Natural killer cell (primary cell): ENCODE data around the gene DRGX. TPM values are rescaled to one million over a fixed set of nuclear protein-coding genes. Genes with fewer than 3 reads are reported as not detected.

Experiments used
- ATAC-seq, 3 donors: fragments of 150-1000 bp in 2 of 3; fragments of 200-7000 bp in 1 of 3; cut with Tn5 transposase; 1 replicate in 1 of 3; 2 replicates in 2 of 3; pipeline ENCODE4 v1.10.0; 2021; ENCODE audit warnings: mild to moderate bottlenecking in 2 of 3, moderate library complexity in 2 of 3
- DNase-seq, 2 donors: peaks; one replicate each; pipeline versions ENCODE4 v3.0.0 to v3.0.0-alpha.2; 2013 to 2021; ENCODE audit warnings: mixed read lengths in 1 of 2
- H3K27ac ChIP-seq: one replicate; pipeline ENCODE4 v1.5.1; 2013; ENCODE audit warnings: mild to moderate bottlenecking, low read length
- H3K27me3 ChIP-seq: one replicate; pipeline ENCODE4 v1.6.1; 2013; ENCODE audit warnings: low read length; ENCODE audit not compliant: control insufficient read depth, insufficient read depth
- H3K36me3 ChIP-seq: one replicate; pipeline ENCODE4 v1.6.1; 2013; ENCODE audit warnings: low read length; ENCODE audit not compliant: control insufficient read depth, insufficient read depth
- H3K4me1 ChIP-seq: one replicate; pipeline ENCODE4 v1.6.1; 2013; ENCODE audit warnings: low read length; ENCODE audit not compliant: control insufficient read depth, insufficient read depth
- H3K4me3 ChIP-seq: one replicate; pipeline ENCODE4 v1.5.1; 2013; ENCODE audit warnings: low read length
- H3K9me3 ChIP-seq: one replicate; pipeline ENCODE4 v1.6.1; 2013; ENCODE audit warnings: low read length; ENCODE audit not compliant: control insufficient read depth, insufficient read depth
- H3K27ac Mint-ChIP-seq, 2 donors: one replicate each; pipeline ENCODE4 v1.8.0; 2022; ENCODE audit warnings: mild to moderate bottlenecking in 2 of 2, mixed read lengths in 2 of 2, moderate library complexity in 1 of 2
- H3K27me3 Mint-ChIP-seq, 2 donors: one replicate each; pipeline ENCODE4 v1.8.0; 2022; ENCODE audit warnings: low read depth in 2 of 2, mixed read lengths in 2 of 2
- H3K36me3 Mint-ChIP-seq: one replicate; pipeline ENCODE4 v1.8.0; 2022; ENCODE audit warnings: mixed read lengths
- H3K4me1 Mint-ChIP-seq, 2 donors: one replicate each; pipeline ENCODE4 v1.8.0; 2022; ENCODE audit warnings: mixed read lengths in 2 of 2
- H3K4me3 Mint-ChIP-seq: one replicate; pipeline ENCODE4 v1.8.0; 2022; ENCODE audit warnings: mild to moderate bottlenecking, moderate library complexity, mixed read lengths
- H3K9me3 Mint-ChIP-seq, 2 donors: one replicate each; pipeline ENCODE4 v1.8.0; 2022; ENCODE audit warnings: mixed read lengths in 2 of 2
- CTCF ChIP-seq: fragments of 200-600 bp; IDR thresholded peaks from one replicate; pipeline ENCODE4 v1.8.0; 2022; ENCODE audit warnings: antibody characterized with exemption
- WGBS: methylation state at CpG from one replicate; pipeline ENCODE4 v1.1.7; 2013; ENCODE audit warnings: missing lambda C conversion rate; ENCODE audit not compliant: insufficient coverage; 5-methylcytosine and 5-hydroxymethylcytosine counted together
- intact Hi-C: fragments of 100-400 bp; cut with micrococcal nuclease; formaldehyde crosslinking; loops from one replicate; pipeline ENCODE4 v1.14.2; 2022
- total RNA-seq, 4 donors: library from RNA; stranded (reverse); fragments of 120-200 nt in 1 of 4; gene quantifications; one replicate each; pipeline versions ENCODE4 v1.2.3 to v1.2.4, GENCODE V29; 2013 to 2022

The DRGX gene
- total RNA-seq, 3 donors from 2014 or later (not counting 1 experiment from before 2014, with no cell fraction given): not detected

- H3K27ac ChIP-seq: no peak overlapping the region
- H3K4me1 ChIP-seq: no peaks in the 10 kb centered on the region
- Mint-ChIP-seq H3K9me3 (no peaks in the 10 kb centered on the region), H3K27me3 (peaks cover 29 to 34% of the 10 kb centered on the region in 2 donors), H3K4me1 (no peaks in the 10 kb centered on the region), H3K4me3 (no peak overlapping the region), H3K36me3 (no peaks in the 10 kb centered on the region), H3K27ac (no peak overlapping the region)
- no peaks in the 10 kb centered on the region for H3K9me3 ChIP-seq
- DNase-seq (no peak), ATAC-seq (no peak)
- TF ChIP-seq CTCF: no peak
- 88% methylated on average over 22 of the region's 22 CpGs for WGBS
- H3K27me3 ChIP-seq: no peaks in the 10 kb centered on the region
- H3K36me3 ChIP-seq: no peaks in the 10 kb centered on the region
- no peak overlapping the region for H3K4me3 ChIP-seq
- intact Hi-C loops: no loop called here
Measured at GRCh38 chr10:49385939-49386922, 9.7 kb downstream of the DRGX start.

GRCh38 chr10:49384268-49384953, 11.5 kb downstream of the DRGX start:
- Mint-ChIP-seq H3K4me3 (no peak overlapping the region), H3K27ac (no peak overlapping the region), H3K27me3 (peaks cover 16 to 17% of the 10 kb centered on the region in 2 donors), H3K36me3 (no peaks in the 10 kb centered on the region), H3K9me3 (no peaks in the 10 kb centered on the region), H3K4me1 (no peaks in the 10 kb centered on the region)
- no peak for DNase-seq
- Histone ChIP-seq H3K27me3 (no peaks in the 10 kb centered on the region), H3K4me1 (no peaks in the 10 kb centered on the region), H3K9me3 (no peaks in the 10 kb centered on the region), H3K27ac (no peak overlapping the region), H3K36me3 (no peaks in the 10 kb centered on the region), H3K4me3 (no peak overlapping the region)
- no peak for ATAC-seq
- no peak for TF ChIP-seq CTCF
- WGBS: 83% methylated on average over 16 of the region's 16 CpGs
- intact Hi-C loops: no loop called here

- Mint-ChIP-seq H3K4me1 (no peaks in the 10 kb centered on the region), H3K9me3 (no peaks in the 10 kb centered on the region), H3K4me3 (no peak overlapping the region), H3K27me3 (peaks cover 10 to 12% of the 10 kb centered on the region in 2 donors), H3K36me3 (no peaks in the 10 kb centered on the region), H3K27ac (no peak overlapping the region)
- no peak for ATAC-seq
- DNase-seq: no peak
- Histone ChIP-seq H3K36me3 (no peaks in the 10 kb centered on the region), H3K4me1 (no peaks in the 10 kb centered on the region), H3K27me3 (no peaks in the 10 kb centered on the region), H3K4me3 (no peak overlapping the region), H3K9me3 (no peaks in the 10 kb centered on the region), H3K27ac (no peak overlapping the region)
- 85% methylated on average over 4 of the region's 4 CpGs for WGBS
- intact Hi-C loops: no loop called here
- TF ChIP-seq CTCF: no peak
Measured at GRCh38 chr10:49383853-49384252, 12.0 kb downstream of the DRGX start.
